Erythroblast (primary cell): Measurements from ENCODE around the gene COL11A2.

Source experiments
- GATA1 ChIP-seq: IDR thresholded peaks from 2 replicates; pipeline ENCODE4 v1.6.1; 2011; ENCODE audit warnings: low read depth, mild to moderate bottlenecking, control low read depth, low read length, moderate library complexity
- POLR2A ChIP-seq: IDR thresholded peaks from 2 replicates; pipeline ENCODE4 v1.6.1; 2011; ENCODE audit warnings: mild to moderate bottlenecking, low read length

DNA sequence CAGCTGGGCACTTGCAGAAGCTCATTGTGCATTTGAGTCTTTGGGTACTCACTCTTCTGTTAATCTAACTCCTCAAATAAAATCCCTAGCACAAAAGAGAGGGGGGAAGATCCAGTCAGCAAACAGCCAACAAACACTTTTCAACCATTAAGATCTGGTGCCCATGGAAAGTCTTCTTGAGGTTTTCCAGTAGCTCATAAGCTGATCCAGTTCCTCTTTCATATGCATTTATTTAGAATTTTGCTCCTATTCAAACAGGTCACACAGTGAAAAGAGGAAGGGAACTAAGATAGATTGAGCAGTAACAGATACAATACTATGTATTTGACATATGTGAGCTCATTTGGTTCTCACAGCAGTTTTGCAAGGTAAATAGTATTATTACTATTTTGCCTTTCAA lies 77.9 kb downstream of the COL11A2 start:
- TF ChIP-seq POLR2A: no peak
- no peak for TF ChIP-seq GATA1
